ENCODE measurements around the gene FAM114A1. TPM values are rescaled to one million over a fixed set of nuclear protein-coding genes. Genes with fewer than 3 reads are reported as not detected.
A peak's percentile ranks its signal among the peaks of the same experiment; 100 is the strongest.

The FAM114A1 gene
- polyA plus RNA-seq, 3 donors: 3.2 to 12.0 (median 4.1) TPM

DNA sequence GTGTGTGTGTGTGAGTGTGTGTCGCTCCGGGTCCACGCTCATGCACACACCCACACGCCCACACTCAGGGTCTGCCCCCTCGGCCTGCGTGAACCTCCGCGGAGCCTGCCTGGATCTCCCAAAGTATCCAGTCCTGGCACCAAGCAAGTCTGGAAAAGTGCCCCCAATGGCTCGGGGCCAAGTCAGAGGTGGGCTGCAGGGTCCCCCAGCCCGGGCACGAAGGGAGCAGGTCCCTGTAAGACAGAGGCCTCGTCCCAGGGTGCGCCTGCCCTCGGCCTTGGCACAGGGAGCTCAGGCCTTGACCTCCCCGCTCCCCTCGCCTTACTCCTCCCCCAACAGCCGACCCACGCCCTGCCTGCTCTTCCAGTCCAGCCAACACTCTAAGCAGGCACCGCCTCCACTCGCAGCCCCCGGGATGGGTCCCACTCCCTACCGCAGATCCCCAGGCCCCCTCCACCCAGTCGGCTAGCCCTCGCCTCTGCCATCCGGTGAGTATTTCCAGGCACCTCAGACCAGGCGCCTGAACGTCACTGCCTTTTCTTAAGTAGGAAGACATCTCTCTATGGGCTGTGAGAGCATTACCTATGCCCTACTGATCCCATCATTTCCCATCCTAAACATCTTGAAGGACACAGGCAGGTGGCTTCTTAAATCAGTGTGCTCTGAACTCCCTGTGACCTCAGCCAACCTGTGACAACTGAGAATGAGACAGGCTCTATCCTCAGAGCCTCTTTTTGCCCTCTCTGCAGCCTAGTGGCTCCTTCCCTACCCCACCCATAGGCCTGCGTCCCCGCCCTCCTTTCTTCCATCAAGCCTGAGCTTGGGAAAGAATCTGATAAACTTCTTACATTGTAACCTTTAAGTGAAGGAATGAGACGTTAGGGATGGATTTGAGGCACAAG lies 704 bp downstream of the FAM114A1 start:
- peaks cover 15% of the 10 kb centered on the region for H3K79me2 ChIP-seq (ENCODE audit: insufficient read depth, low read length)
- peak overlapping the region; percentile 49 to 77 for H3K27ac ChIP-seq (ENCODE audit: low read depth in 1 of 2, low read length in 2 of 2)
- H2AFZ ChIP-seq (ENCODE audit: insufficient read depth, low read depth, low read length, poor library complexity, severe bottlenecking): peak overlapping the region; percentile 89
- Mint-ChIP-seq H3K27me3 (ENCODE audit: low read depth in 3 of 3) (no peaks in the 10 kb centered on the region), H3K4me3 (peak overlapping the region; percentile 74 to 88), H3K9me3 (no peaks in the 10 kb centered on the region), H3K27ac (peak overlapping the region in 6 of 7 donors; percentile 49 to 88 (median 78)), H3K36me3 (peaks cover 8 to 9% of the 10 kb centered on the region in 2 donors), H3K4me1 (peaks cover 41% of the 10 kb centered on the region)
- TF ChIP-seq, protein P1, sequence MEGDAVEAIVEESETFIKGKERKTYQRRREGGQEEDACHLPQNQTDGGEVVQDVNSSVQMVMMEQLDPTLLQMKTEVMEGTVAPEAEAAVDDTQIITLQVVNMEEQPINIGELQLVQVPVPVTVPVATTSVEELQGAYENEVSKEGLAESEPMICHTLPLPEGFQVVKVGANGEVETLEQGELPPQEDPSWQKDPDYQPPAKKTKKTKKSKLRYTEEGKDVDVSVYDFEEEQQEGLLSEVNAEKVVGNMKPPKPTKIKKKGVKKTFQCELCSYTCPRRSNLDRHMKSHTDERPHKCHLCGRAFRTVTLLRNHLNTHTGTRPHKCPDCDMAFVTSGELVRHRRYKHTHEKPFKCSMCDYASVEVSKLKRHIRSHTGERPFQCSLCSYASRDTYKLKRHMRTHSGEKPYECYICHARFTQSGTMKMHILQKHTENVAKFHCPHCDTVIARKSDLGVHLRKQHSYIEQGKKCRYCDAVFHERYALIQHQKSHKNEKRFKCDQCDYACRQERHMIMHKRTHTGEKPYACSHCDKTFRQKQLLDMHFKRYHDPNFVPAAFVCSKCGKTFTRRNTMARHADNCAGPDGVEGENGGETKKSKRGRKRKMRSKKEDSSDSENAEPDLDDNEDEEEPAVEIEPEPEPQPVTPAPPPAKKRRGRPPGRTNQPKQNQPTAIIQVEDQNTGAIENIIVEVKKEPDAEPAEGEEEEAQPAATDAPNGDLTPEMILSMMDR (IDR thresholded peaks at IDR 0.05): no peak
- WGBS (ENCODE audit: insufficient coverage): 79% methylated on average over 23 of the region's 30 CpGs
- DNase-seq: no peak
- peaks cover 0 to 16% of the 10 kb centered on the region in 2 donors for H3K36me3 ChIP-seq (replicated peaks in 1 of 2; ENCODE audit: control insufficient read depth in 1 of 2, insufficient read depth in 2 of 2, low read length in 2 of 2)
- H3K27me3 ChIP-seq (ENCODE audit: control insufficient read depth in 2 of 2, insufficient read depth in 2 of 2, low read length in 2 of 2): no peaks in the 10 kb centered on the region
- no peaks in the 10 kb centered on the region for H3K9me3 ChIP-seq (replicated peaks in 1 of 2; ENCODE audit: control insufficient read depth in 1 of 2, insufficient read depth in 1 of 2, low read length in 2 of 2)
- H4K20me1 ChIP-seq (ENCODE audit: insufficient read depth, low read length): no peaks in the 10 kb centered on the region
- H3K4me3 ChIP-seq (replicated peaks in 1 of 3; ENCODE audit: low read depth in 2 of 3, low read length in 3 of 3): peak overlapping the region; percentile 81 to 86 (median 82)
- peak overlapping the region; percentile 92 for H3K4me2 ChIP-seq (replicated peaks; ENCODE audit: extremely low read depth, low read length, poor library complexity, severe bottlenecking)
- peaks cover 33 to 42% of the 10 kb centered on the region in 2 donors for H3K4me1 ChIP-seq (ENCODE audit: control insufficient read depth in 1 of 2, insufficient read depth in 2 of 2, low read length in 2 of 2)
- H3K9ac ChIP-seq (ENCODE audit: insufficient read depth, low read length, poor library complexity, severe bottlenecking): peak overlapping the region; percentile 78
- intact Hi-C loops (cut with micrococcal nuclease): loop anchor here in 1 of 2 donors (10.0 kb wide), 1 partner anchor 794 kb away; no protein-coding TSS in a partner anchor

DNA sequence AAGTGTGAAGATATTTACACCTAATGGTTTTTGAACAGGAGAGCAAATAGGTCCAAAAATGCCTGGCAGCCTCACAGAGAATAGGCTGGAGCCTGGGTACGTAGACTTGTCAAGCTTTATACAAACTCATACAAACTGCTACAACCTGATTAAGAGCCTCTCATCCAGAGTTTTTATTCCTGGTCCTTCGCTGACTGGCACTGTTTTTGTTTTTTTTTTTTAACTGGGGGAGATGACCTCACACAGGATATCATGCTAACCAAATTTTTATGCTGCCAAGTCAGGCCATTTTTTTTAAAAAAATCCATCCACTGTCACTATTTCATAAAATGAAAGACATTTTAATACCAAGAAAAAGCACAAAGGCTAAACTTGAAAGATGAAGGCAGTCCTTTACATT lies 1.9 kb downstream of the FAM114A1 start:
- no peak overlapping the region for H3K4me3 ChIP-seq (replicated peaks in 1 of 3; ENCODE audit: low read depth in 2 of 3, low read length in 3 of 3)
- no peaks in the 10 kb centered on the region for H3K27me3 ChIP-seq (ENCODE audit: control insufficient read depth in 2 of 2, insufficient read depth in 2 of 2, low read length in 2 of 2)
- Mint-ChIP-seq H3K4me1 (peaks cover 44% of the 10 kb centered on the region), H3K36me3 (peaks cover 10 to 14% of the 10 kb centered on the region in 2 donors), H3K4me3 (no peak overlapping the region), H3K27me3 (ENCODE audit: low read depth in 3 of 3) (no peaks in the 10 kb centered on the region), H3K9me3 (no peaks in the 10 kb centered on the region), H3K27ac (peak overlapping the region in 1 of 7 donors; percentile 23)
- H2AFZ ChIP-seq (ENCODE audit: insufficient read depth, low read depth, low read length, poor library complexity, severe bottlenecking): no peak overlapping the region
- no peaks in the 10 kb centered on the region for H4K20me1 ChIP-seq (ENCODE audit: insufficient read depth, low read length)
- H3K4me2 ChIP-seq (replicated peaks; ENCODE audit: extremely low read depth, low read length, poor library complexity, severe bottlenecking): no peak overlapping the region
- intact Hi-C loops (cut with micrococcal nuclease): loop anchor here in 1 of 2 donors (10.0 kb wide), 1 partner anchor 795 kb away; no protein-coding TSS in a partner anchor
- H3K27ac ChIP-seq (ENCODE audit: low read depth in 1 of 2, low read length in 2 of 2): no peak overlapping the region
- no peak overlapping the region for H3K9ac ChIP-seq (ENCODE audit: insufficient read depth, low read length, poor library complexity, severe bottlenecking)
- WGBS (ENCODE audit: insufficient coverage): no CpG with 5 or more reads among the region's 2 CpGs
- peaks cover 26 to 31% of the 10 kb centered on the region in 2 donors for H3K4me1 ChIP-seq (ENCODE audit: control insufficient read depth in 1 of 2, insufficient read depth in 2 of 2, low read length in 2 of 2)
- peaks cover 0 to 16% of the 10 kb centered on the region in 2 donors for H3K36me3 ChIP-seq (replicated peaks in 1 of 2; ENCODE audit: control insufficient read depth in 1 of 2, insufficient read depth in 2 of 2, low read length in 2 of 2)
- DNase-seq: no peak
- H3K9me3 ChIP-seq (replicated peaks in 1 of 2; ENCODE audit: control insufficient read depth in 1 of 2, insufficient read depth in 1 of 2, low read length in 2 of 2): no peaks in the 10 kb centered on the region
- H3K79me2 ChIP-seq (ENCODE audit: insufficient read depth, low read length): peaks cover 15% of the 10 kb centered on the region
- TF ChIP-seq, protein P1 (IDR thresholded peaks at IDR 0.05): no peak
